Endothelial cell of hepatic sinusoid (primary cell): ENCODE measurements around the gene FHOD3.

Source experiments
- in situ Hi-C: cut with HindIII; loops from 2 replicates; pipeline ENCODE4 v1.10.0; 2017; ENCODE audit warnings: low sequenced_read_pairs

Gene FHOD3

GRCh38 chr18:36377626-36378025, 80.1 kb downstream of the FHOD3 start:
- in situ Hi-C loops: no loop called here

- in situ Hi-C loops: no loop called here
Measured at GRCh38 chr18:36378205-36378604, 80.7 kb downstream of the FHOD3 start.

DNA sequence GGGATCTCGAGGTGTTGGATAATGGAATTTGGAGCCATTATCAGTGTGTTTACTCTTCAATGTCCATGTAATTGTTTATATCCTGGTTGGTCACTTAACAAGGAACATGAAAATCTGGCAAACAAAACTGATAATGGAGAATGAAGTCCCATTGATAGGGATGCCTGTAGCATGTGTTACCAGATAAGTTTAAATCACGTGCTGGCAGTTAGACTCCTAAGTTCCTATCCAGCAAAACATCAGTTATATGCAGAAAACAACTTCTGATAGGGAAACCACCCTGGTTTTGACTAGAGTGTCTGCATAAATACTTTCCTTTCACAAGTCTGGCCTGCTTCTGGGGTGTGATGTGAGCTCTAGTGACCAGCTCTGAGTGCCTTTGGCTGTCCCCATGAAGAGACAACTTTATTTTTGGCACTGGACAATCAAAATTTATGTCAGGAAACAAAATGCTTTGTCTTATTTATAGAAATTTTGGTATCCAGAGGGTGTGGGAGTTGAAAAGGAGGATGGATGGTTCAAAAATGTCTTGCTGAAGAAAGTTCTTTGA, 82.0 kb downstream of the FHOD3 start:
- in situ Hi-C loops: no loop called here

GRCh38 chr18:36380173-36380827, 82.8 kb downstream of the FHOD3 start:
- in situ Hi-C loops: no loop called here

GRCh38 chr18:36381075-36381474, 83.6 kb downstream of the FHOD3 start:
- in situ Hi-C loops: no loop called here

DNA sequence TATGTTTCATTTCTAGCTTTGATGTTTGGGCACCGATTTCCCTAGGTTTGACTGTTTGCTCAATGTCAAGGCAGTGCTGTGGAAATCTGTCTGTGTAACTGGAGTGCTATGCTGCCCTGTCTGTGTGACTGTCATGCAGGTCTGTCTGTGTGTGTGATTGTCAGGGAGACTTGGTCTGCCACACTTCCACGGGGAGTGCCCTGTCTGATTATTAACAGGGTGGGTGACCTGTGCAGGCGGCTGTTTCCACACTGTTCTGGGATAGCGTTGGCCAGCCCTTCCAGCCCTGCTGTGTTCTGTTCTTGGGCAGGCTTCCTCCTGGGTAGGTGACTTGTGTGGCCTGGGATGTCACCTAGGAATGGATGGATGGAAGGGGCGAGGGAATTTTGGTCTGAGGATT, 85.3 kb downstream of the FHOD3 start:
- in situ Hi-C loops: no loop called here

DNA sequence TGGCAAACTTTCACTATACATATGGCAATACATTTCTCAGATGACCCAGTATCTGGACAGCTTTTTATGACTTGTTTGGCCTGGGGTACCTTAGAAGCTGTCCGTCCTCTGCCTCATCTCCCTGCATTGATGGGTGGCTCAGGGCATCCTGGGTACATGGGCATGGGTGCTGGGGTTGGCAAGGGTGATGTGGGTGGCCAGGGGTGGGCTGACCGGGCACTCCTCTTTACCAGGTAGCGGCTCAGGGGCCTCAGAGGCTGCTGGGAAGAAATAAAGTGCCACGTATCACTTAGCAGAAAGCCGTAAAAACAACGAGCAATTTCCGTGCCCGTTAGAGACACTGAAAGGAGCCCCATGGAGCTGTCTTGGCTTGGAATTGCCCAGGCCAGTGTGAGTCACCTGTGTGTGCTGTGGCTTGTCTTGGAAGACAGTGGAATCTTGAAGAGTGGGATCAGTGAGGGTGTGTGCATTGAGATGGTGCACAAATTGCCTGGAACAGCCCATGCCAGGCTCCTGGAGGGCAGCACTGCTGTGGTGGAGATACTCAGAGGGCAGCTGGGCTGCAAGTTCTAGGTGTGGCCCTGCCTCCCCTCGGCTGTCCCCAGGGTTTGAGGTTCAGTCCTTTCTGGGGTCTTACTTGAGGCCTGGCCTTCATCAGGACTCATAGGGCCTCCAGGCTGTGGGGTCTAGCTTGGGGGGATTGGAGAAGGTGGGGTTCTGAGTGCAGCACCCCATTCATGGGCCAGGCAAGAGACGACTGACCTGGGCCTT, 88.8 kb downstream of the FHOD3 start:
- in situ Hi-C loops: no loop called here

DNA sequence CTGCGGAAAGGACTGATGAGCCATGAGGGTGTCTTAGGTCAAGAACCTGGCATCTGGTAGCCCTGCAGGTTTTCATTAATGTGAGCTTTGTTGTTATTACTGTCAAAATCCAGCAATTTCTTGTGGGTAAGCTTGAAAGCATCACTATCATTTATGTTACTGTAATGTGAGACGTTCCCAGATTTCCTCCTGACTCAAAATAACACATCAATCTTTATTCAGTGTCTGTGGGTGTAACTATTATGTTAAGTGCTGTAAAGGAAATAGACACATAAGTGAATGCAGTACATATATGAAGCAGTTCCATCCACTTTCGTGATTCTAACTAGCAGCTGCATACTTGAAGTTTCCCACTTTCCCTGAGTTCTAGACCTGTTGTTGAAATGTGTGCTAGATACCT, 89.8 kb downstream of the FHOD3 start:
- in situ Hi-C loops: no loop called here

DNA sequence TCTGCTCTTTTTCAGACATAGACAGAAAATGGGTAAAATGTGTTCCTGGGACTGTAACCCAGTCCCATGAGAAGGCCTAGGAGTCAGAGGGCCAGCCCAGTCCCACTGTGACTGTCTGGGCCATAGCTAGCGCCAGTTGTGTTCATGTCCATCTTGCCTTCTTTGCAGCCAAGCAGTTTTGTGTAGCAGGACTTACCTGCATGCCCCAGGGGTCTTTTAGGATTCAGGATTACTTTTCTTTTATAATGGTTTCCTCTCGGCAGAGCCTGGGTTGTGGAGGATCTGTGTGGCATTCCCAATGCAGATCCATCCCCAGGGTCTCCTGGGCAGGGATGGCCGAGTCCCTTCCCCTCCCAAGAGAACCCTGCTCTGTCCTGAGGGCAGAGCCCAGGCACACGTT, 90.8 kb downstream of the FHOD3 start:
- in situ Hi-C loops: no loop called here

DNA sequence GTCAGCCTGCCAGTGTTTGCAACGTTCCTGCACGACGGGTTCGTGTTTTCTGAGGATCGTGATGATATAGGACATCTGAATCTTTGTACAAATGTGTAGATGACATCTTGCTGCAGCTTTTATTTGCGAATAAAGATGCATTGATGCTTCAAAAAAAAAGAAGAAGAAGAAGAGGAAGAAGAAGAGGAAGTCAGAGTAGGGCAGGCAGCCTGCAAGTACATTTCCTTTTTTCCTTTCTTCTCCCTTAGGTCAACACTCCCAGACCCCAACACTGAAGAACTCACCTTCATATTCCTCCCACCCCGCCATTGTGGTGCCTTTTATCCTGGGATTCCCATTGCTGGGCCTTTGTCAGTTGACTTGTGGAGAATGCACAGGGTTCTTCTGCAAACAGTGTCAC, 91.5 kb downstream of the FHOD3 start:
- in situ Hi-C loops: no loop called here

GRCh38 chr18:36389811-36390581, 92.5 kb downstream of the FHOD3 start:
- in situ Hi-C loops: no loop called here

- in situ Hi-C loops: no loop called here
Measured at GRCh38 chr18:36391426-36392145, 94.1 kb downstream of the FHOD3 start.

GRCh38 chr18:36392164-36392978, 94.9 kb downstream of the FHOD3 start:
- in situ Hi-C loops: no loop called here

- in situ Hi-C loops: no loop called here
Measured at GRCh38 chr18:36392979-36393287, 95.4 kb downstream of the FHOD3 start.

- in situ Hi-C loops: no loop called here
Measured at GRCh38 chr18:36394486-36394885, 97.0 kb downstream of the FHOD3 start.

- in situ Hi-C loops: no loop called here
Measured at GRCh38 chr18:36396190-36396589, 98.7 kb downstream of the FHOD3 start.

GRCh38 chr18:36397033-36397432, 99.5 kb downstream of the FHOD3 start:
- in situ Hi-C loops: no loop called here

DNA sequence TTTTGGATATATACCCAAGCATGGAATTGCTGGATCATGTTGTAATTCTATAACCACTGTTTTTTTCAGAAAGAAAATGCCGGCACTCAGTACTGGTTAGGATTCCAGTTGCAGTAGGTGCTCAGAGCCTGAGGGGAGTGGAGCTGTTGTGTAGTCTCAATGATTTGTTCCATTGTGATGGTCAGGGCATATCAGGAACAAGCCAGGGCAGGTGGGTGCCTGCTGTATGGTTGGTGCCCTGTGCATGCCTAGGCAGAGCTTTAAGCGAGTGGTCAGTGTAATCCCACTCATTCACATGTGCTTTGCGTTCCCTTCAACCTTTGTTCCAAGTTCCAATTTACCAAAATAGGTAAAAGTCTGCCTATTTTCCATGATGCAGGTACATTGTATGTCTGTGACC, 100.9 kb downstream of the FHOD3 start:
- in situ Hi-C loops: no loop called here

GRCh38 chr18:36399055-36399454, 101.5 kb downstream of the FHOD3 start:
- in situ Hi-C loops: no loop called here

DNA sequence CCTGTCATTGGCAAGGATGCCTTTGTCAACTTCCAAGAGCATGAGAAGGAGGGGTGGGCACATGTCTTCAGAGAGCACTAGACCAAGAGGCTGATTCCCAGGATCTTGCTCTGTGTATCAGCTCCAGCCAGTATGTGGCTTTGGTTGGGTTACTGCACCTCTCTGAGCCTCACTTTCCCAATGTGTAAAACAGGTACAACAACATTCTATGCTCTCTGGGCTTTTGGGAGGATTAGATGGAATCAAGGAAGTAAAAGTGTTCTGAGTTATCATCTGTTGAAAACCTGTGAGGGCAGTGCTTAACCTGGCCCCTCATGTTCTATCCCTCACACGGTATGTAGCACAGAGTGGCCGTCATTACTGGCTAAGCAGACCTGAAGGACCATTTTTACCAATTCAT, 103.9 kb downstream of the FHOD3 start:
- in situ Hi-C loops: loop anchor here (5.0 kb wide), 1 partner anchor 34 kb away; no protein-coding TSS in a partner anchor
